ENCODE data around the gene NEUROD1.

Gene NEUROD1

DNA sequence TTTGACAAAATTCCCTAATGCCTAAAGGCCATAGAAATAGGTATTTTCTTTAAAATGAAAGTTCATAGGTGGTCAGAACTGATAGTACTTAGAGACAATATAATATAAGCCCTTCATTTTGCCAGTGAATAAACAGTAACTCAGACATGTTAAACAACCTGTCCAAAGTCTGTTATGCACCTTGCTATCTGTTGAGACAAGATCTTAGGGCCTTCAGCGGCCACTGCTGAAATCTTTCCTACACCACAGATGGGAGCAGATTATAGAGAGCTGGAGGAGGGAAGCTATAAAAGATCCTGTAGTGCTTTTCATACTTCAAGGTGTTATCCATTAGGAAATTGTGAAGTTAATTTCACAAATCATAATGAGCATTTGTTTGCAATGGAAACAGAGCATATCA is 37.2 kb downstream of the NEUROD1 start:
- Histone ChIP-seq H3K4me1 (ENCODE audit: control insufficient read depth in 2 of 2, insufficient read depth in 2 of 2, low read length in 2 of 2) (no peaks in the 10 kb centered on the region), H3K27me3 (ENCODE audit: control insufficient read depth in 2 of 2, insufficient read depth in 2 of 2, low read length in 2 of 2) (peaks cover 0 to 5% of the 10 kb centered on the region in 2 donors), H3K9ac (ENCODE audit: low read depth in 1 of 2, low read length in 2 of 2) (no peak overlapping the region), H3K9me3 (ENCODE audit: control insufficient read depth in 2 of 2, low read length in 2 of 2) (no peaks in the 10 kb centered on the region), H3K4me3 (ENCODE audit: low read length in 2 of 2) (no peak overlapping the region), H3K27ac (ENCODE audit: low read depth in 2 of 2, low read length in 2 of 2) (no peak overlapping the region), H3K36me3 (ENCODE audit: control insufficient read depth in 2 of 2, insufficient read depth in 2 of 2, low read length in 2 of 2) (no peaks in the 10 kb centered on the region)

DNA sequence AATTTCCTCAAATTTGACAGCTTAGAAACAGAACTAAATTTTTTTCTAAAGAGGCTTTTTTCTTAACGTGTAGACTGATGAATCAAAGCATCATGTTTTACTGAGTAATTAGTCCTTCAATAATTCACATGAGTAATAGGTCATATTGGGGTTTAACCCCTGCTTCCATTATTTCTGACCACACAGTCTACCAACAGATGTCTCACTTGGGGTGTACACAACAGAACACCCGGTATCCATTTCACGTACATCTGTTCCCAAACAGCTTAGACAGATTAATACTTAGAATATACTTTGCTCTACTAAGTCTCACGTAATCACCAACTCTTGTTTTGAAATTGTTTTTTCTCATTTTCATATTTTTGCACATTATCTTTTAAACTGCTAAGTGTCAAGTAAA is 38.2 kb downstream of the NEUROD1 start:
- H3K9ac ChIP-seq (ENCODE audit: low read depth in 1 of 2, low read length in 2 of 2): no peak overlapping the region
- no peaks in the 10 kb centered on the region for H3K4me1 ChIP-seq (ENCODE audit: control insufficient read depth in 2 of 2, insufficient read depth in 2 of 2, low read length in 2 of 2)
- H3K27me3 ChIP-seq (ENCODE audit: control insufficient read depth in 2 of 2, insufficient read depth in 2 of 2, low read length in 2 of 2): peaks cover 0 to 5% of the 10 kb centered on the region in 2 donors
- H3K27ac ChIP-seq (ENCODE audit: low read depth in 2 of 2, low read length in 2 of 2): no peak overlapping the region
- H3K9me3 ChIP-seq (ENCODE audit: control insufficient read depth in 2 of 2, low read length in 2 of 2): no peaks in the 10 kb centered on the region
- H3K36me3 ChIP-seq (ENCODE audit: control insufficient read depth in 2 of 2, insufficient read depth in 2 of 2, low read length in 2 of 2): no peaks in the 10 kb centered on the region
- H3K4me3 ChIP-seq (ENCODE audit: low read length in 2 of 2): no peak overlapping the region

DNA sequence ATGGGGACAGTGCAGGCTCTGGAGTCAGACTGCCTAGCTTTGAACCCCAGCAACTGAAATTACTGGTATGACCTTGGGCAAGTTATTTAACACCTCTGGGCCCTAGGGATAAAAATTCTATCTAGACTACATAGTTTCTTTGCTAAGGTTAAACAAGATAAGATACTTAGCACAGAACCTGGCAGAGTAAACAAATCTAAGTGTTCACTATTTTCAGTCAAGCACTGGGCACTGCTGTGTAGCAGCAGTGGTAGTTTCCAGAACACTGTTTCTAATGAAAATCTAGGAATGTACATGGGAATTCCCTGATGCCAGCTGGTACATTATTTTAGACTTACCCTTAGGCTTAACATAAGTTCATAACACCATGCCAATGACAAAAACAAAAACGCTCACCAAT is 40.6 kb downstream of the NEUROD1 start:
- Histone ChIP-seq H3K4me1 (ENCODE audit: control insufficient read depth in 2 of 2, insufficient read depth in 2 of 2, low read length in 2 of 2) (no peaks in the 10 kb centered on the region), H3K27me3 (ENCODE audit: control insufficient read depth in 2 of 2, insufficient read depth in 2 of 2, low read length in 2 of 2) (peaks cover 0 to 3% of the 10 kb centered on the region in 2 donors), H3K27ac (ENCODE audit: low read depth in 2 of 2, low read length in 2 of 2) (no peak overlapping the region), H3K36me3 (ENCODE audit: control insufficient read depth in 2 of 2, insufficient read depth in 2 of 2, low read length in 2 of 2) (no peaks in the 10 kb centered on the region), H3K9me3 (ENCODE audit: control insufficient read depth in 2 of 2, low read length in 2 of 2) (no peaks in the 10 kb centered on the region), H3K4me3 (ENCODE audit: low read length in 2 of 2) (no peak overlapping the region), H3K9ac (ENCODE audit: low read depth in 1 of 2, low read length in 2 of 2) (no peak overlapping the region)

DNA sequence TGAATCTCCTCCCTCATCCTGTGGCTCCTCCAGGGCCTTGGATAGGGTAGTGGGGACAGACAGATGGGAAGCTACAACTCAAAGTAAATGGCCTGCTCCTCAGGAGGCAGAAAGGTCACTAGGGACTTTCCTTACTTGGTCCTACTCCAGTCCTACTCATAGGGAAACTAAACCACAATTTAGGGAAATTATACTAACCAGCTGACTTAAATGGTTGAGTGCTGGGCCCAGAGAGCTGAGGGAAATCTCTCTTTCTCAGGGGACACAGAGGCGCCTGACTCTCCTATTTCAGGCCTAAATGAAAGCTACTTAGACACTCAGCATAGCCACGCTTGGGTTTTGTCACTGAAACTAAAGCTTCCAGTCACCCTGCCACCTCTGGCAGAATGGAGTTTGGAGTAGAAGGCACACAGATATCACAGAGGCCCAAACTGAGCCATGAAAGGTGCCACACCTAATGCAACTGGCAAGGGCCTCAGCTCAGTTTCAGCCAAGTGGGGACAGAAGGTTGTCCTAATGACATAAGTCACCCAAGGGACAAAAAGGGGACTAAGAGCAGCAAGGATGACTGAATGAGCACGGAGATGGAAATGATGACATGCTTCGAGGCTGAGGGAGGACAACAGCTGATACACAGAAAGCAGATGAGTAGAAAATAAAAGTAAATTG is 47.5 kb downstream of the NEUROD1 start:
- H3K27ac ChIP-seq (ENCODE audit: low read depth in 2 of 2, low read length in 2 of 2): no peak overlapping the region
- no peaks in the 10 kb centered on the region for H3K9me3 ChIP-seq (ENCODE audit: control insufficient read depth in 2 of 2, low read length in 2 of 2)
- no peak overlapping the region for H3K9ac ChIP-seq (ENCODE audit: low read depth in 1 of 2, low read length in 2 of 2)
- H3K4me1 ChIP-seq (ENCODE audit: control insufficient read depth in 2 of 2, insufficient read depth in 2 of 2, low read length in 2 of 2): no peaks in the 10 kb centered on the region
- no peaks in the 10 kb centered on the region for H3K27me3 ChIP-seq (ENCODE audit: control insufficient read depth in 2 of 2, insufficient read depth in 2 of 2, low read length in 2 of 2)
- H3K4me3 ChIP-seq (ENCODE audit: low read length in 2 of 2): no peak overlapping the region
- no peaks in the 10 kb centered on the region for H3K36me3 ChIP-seq (ENCODE audit: control insufficient read depth in 2 of 2, insufficient read depth in 2 of 2, low read length in 2 of 2)

GRCh38 chr2:181628590-181629585 is 51.4 kb downstream of the NEUROD1 start:
- no peaks in the 10 kb centered on the region for H3K9me3 ChIP-seq (ENCODE audit: control insufficient read depth in 2 of 2, low read length in 2 of 2)
- H3K27ac ChIP-seq (ENCODE audit: low read depth in 2 of 2, low read length in 2 of 2): no peak overlapping the region
- H3K4me1 ChIP-seq (ENCODE audit: control insufficient read depth in 2 of 2, insufficient read depth in 2 of 2, low read length in 2 of 2): no peaks in the 10 kb centered on the region
- H3K27me3 ChIP-seq (ENCODE audit: control insufficient read depth in 2 of 2, insufficient read depth in 2 of 2, low read length in 2 of 2): no peaks in the 10 kb centered on the region
- H3K9ac ChIP-seq (ENCODE audit: low read depth in 1 of 2, low read length in 2 of 2): no peak overlapping the region
- no peak overlapping the region for H3K4me3 ChIP-seq (ENCODE audit: low read length in 2 of 2)
- no peaks in the 10 kb centered on the region for H3K36me3 ChIP-seq (ENCODE audit: control insufficient read depth in 2 of 2, insufficient read depth in 2 of 2, low read length in 2 of 2)

DNA sequence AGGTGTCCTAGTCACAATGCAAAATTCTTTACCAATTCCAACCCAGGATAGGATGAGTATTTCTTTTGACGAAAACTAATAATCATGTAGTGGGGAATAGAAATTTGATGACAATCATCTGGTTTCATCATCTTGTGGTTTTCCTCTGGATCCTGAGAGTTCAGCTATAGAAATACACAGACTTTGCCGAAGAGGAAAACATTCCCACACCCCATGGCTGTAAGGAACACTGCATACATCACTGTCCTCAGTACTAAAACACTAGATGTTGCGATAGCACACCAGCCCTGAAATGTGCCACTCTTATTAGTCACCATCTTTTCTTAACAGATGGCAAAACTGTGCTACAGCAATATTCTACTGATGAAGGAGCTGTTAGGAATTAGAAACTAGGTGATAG is 52.8 kb downstream of the NEUROD1 start:
- H3K27me3 ChIP-seq (ENCODE audit: control insufficient read depth in 2 of 2, insufficient read depth in 2 of 2, low read length in 2 of 2): no peaks in the 10 kb centered on the region
- no peak overlapping the region for H3K27ac ChIP-seq (ENCODE audit: low read depth in 2 of 2, low read length in 2 of 2)
- H3K36me3 ChIP-seq (ENCODE audit: control insufficient read depth in 2 of 2, insufficient read depth in 2 of 2, low read length in 2 of 2): no peaks in the 10 kb centered on the region
- H3K9ac ChIP-seq (ENCODE audit: low read depth in 1 of 2, low read length in 2 of 2): no peak overlapping the region
- no peaks in the 10 kb centered on the region for H3K4me1 ChIP-seq (ENCODE audit: control insufficient read depth in 2 of 2, insufficient read depth in 2 of 2, low read length in 2 of 2)
- H3K4me3 ChIP-seq (ENCODE audit: low read length in 2 of 2): no peak overlapping the region
- no peaks in the 10 kb centered on the region for H3K9me3 ChIP-seq (ENCODE audit: control insufficient read depth in 2 of 2, low read length in 2 of 2)

DNA sequence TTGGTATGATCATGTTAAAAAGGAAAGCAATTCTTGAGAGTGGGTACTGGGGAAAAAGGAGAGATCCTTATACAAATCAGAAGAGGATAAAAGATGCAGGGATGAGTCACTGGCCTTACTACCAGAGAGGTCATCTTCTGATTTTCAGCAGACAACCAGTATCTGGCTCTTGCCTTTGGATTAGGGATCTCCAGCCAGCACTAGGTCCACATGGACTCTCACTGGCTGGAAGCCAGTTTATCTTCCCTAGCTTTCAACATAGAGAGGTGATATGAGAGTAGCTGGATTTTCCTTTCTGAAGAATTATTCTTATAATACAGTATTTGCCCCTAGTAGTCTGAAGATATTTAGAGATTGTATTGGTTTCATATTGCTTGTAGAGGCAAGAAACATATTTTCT is 53.6 kb downstream of the NEUROD1 start:
- Histone ChIP-seq H3K27me3 (ENCODE audit: control insufficient read depth in 2 of 2, insufficient read depth in 2 of 2, low read length in 2 of 2) (no peaks in the 10 kb centered on the region), H3K36me3 (ENCODE audit: control insufficient read depth in 2 of 2, insufficient read depth in 2 of 2, low read length in 2 of 2) (no peaks in the 10 kb centered on the region), H3K4me1 (ENCODE audit: control insufficient read depth in 2 of 2, insufficient read depth in 2 of 2, low read length in 2 of 2) (no peaks in the 10 kb centered on the region), H3K9me3 (ENCODE audit: control insufficient read depth in 2 of 2, low read length in 2 of 2) (no peaks in the 10 kb centered on the region), H3K4me3 (ENCODE audit: low read length in 2 of 2) (no peak overlapping the region), H3K9ac (ENCODE audit: low read depth in 1 of 2, low read length in 2 of 2) (no peak overlapping the region), H3K27ac (ENCODE audit: low read depth in 2 of 2, low read length in 2 of 2) (no peak overlapping the region)

Data from mucosa of rectum (tissue), 2 donors.